ENCODE data around the gene TMEM178B.
"Not testable (repeated sequence)": the region's sequence is repeated elsewhere in the genome, so short reads cannot be mapped to it uniquely, and the experiment has no call there.

TMEM178B gene

DNA sequence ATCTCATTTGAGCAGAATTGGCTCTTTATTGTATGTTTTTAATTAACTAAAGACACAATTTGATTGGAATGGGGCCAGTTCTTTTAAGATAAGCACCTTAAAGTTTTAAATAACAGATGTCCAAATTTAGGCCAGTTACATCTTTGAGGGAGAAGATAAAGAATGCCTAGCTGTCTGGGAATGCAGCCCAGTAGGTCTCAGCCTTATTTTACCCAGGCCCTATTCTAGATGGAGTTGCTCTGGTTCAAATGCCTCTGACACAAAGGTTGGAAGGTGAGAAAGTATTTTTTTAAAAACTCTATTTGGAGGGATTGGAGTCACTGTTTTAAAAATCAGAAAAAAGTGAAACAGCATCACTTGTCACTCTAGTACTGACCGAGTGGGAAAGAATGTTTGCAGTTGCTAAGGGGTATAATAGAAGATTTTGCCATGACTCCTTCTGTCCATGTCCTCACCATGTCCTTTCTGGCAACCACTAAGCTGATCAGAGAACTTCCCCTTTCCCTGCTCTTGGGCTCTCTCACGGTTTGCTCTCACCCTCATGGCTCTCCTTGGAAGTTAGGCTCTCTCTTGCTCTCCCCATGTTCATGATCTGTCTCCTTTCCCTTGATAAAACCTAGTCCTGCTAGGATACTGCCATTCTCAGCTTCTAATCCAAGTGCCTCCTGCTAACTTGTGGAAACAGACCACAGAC is 239.1 kb downstream of the TMEM178B start:
- no peak for DNase-seq (ENCODE audit: low read depth)

DNA sequence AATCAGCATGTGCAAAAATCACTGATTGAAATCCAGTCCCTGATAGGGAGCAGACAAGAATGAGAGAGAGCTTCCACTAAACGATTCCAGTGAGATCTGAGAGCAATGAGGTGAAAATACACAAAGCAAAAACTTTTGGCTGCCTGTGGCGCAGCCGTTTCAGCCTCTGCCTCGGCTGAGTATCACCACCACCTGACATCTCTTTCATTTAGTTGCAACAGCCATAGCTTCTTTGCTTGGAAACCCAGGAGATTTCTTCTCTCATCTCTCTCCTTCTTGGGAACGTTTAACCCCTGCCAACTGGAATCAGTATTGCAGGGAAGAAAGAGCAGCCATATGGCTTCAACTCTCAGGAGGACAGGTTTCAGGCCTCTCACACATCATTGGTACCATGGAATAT is 240.0 kb downstream of the TMEM178B start:
- no peak for DNase-seq (ENCODE audit: low read depth)

DNA sequence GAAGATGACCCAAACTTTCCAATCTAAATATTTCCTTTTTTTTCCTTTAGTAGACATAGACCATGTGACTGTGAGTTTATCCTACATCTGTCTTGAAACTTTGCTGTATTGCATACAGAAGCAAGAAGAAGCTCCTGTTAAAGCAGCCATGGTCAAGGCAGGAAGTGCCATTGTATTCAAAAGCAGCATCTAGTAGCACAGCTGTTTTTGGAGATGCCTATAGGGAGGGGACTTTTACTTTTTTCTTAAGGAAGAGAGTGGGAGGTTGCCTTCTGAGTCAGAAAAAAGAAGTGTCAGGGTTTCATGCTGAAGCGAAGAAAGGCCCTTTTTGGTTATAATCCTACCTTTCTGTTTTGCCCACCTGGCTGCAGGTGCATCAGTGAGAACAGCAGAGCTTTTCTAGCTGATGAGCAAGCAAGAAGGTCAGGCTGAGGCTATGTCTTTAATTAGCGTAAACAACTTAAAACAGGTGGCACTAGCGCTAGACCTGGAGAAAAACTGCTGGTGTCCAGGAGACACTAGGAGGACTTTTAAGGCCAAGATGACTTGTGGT is 243.2 kb downstream of the TMEM178B start:
- DNase-seq (ENCODE audit: low read depth) = no peak

DNA sequence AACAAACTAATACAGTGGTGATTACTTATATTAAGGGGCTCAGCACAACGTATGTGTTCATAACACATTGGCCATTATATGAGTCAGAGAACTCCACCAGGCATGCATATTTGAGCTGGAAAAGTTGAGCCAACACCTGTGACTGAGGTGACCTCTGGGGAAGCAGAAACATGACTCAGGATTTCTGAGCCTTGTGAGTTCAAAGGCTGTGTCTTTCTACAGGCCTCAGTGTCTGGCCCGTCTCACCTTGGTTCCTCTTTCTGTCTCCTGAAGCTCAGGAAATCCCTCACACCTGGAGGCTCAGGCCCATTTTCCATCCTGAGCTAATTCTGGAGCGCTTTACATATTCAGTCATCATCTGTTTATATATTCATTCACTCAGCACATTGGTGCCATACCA is 246.4 kb downstream of the TMEM178B start:
- DNase-seq (ENCODE audit: low read depth) = no peak

DNA sequence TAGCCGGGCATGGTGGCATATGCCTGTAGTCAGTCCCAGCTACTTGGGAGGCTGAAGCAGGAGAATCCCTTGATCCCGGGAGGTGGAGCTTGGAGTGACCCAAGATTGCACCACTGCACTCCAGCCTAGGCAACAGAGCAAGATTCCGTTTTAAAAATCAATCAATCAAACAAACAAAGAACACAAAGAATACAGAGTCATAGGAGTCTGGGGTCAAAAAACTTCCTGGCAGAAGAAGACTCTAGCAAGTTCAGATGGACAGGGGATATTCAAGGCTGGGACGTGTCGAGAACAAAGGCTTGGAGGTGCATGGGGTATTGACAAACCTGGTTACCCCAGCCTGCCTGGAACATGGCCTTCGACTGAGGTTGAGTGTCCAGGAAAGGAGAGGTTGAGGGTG is 248.5 kb downstream of the TMEM178B start:
- no peak for DNase-seq (ENCODE audit: low read depth)

DNA sequence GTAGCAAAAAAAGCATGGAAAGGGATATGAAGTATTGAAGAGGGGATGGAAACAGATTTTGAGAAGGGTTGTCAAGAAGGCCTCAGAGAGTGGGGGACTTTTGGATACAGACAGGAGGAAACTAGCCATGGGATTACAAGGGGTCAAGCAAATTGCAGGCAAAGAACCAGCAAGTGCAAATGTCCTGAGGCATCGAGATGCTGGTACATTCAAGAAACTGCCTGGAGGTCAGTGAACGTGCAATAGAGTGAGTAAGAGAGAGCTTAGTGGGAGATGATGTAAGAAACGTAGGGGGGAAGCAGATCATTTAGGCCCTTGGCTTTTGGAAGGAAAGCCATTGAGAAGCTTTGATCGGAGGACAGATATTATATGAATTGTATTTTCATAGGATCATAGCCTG is 250.0 kb downstream of the TMEM178B start:
- DNase-seq (ENCODE audit: low read depth) = no peak

DNA sequence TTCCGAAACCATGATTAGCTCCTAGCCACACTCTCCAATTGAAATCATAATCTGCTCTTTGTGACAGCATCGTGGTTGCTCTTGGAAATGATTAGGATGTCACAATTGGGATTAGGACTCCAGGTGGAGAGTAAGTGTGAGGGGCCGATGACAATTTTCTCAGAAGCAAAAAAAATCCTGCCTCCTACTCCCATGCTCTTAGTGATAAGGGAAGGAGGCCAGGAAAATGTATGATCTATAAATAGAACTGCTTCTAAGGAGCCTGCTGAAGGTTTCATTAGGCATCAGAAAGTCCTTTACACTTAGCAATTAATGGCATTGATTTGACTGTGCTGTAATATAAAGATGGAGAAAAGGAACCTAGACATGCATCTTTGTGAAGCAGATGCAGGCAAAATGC is 251.0 kb downstream of the TMEM178B start:
- DNase-seq (ENCODE audit: low read depth) = no peak

DNA sequence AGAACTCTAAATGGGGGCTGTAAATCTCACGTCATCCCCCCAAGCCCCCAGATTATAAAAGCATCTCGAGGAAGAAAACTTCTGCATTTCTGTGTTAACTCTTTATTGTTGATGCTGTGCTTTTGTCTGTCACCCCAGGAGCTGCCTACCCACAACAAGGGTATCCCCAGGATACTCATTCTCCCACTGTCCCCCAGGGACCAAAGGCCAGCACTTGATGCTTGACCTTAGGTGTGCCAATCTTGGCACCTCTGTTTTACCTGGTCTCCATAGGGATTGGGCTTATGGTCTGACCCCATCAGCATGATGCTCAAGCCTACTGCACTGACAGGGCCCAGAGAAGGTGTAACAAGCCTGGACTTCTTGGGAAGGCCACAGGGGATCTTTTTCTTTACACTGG is 251.4 kb downstream of the TMEM178B start:
- DNase-seq (ENCODE audit: low read depth) = no peak

DNA sequence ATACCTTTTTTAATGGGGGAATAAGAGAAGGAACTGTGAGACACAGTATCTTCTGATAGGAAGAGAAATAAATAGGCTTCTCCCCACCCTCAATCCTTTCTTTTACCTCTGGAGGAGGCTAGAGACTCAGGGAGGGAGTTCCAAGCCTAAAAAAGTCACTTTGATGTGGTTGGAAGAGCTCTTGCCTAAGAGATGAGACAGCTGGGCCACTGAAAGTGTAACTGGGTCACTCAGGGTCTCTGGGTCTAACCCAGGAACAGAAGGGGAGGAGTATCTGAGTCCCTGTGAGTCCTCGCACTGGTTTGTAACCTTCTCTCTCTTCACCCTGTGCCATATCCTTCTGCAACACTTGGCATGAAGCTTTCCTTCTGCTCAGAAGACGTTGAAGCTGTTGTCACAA is 254.4 kb downstream of the TMEM178B start:
- no peak for DNase-seq (ENCODE audit: low read depth)

DNA sequence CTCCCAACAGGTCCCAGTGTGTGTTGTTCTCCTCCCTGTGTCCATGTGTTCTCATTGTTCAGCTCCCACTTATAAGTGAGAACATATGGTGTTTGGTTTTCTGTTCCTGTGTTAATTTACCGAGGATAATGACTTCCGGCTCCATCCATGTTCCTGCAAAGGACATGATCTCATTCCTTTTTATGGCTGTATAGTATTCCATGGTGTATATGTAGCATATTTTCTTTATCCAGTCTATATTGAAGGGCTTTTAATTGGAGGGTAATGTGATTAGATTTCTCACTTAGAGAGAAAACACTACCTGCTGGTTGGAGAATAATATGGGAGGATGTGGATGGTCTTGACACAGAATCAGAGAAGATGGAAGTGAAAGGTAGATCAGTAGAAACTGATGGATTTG is 256.4 kb downstream of the TMEM178B start:
- DNase-seq (ENCODE audit: low read depth) = not testable (repeated sequence)

DNA sequence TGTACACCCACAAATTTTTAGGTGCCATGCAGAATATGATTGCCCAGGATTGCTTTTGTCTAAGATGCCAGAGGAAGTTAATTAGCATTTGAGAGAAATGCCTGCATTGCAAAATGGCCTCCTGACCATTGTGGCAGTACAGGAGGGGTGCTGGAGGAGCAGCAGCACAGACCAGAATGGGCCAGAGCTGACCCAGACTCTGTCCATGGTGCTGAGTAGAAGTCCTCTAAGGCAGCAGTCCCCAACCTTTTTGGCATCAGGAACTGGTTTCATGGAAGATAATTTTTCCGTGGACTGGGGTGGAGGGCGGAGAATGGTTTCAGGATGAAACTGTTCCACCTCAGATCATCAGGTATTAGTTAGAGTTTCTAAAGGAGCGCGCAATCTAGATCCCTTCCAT is 259.6 kb downstream of the TMEM178B start:
- no peak for DNase-seq (ENCODE audit: low read depth)

DNA sequence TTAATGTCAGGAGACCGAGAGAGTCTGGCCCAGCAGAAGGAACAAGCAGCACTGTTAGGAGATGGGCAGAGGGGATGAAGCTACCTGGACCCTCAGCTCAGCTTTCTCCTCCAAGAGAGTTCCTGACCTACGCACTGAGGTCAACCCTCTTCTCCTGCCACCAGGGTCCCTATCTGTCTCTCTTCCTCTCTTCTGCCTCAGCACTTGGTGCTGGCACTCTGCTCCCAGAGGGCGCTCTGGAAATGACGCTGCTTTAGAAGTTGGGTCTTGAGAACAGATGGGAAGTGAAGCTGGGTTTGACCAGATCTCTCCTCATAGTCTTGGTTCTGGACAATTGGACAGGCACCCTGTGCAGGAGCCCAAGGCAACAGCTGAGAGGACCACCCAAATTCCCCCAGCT is 261.3 kb downstream of the TMEM178B start:
- no peak for DNase-seq (ENCODE audit: low read depth)

DNA sequence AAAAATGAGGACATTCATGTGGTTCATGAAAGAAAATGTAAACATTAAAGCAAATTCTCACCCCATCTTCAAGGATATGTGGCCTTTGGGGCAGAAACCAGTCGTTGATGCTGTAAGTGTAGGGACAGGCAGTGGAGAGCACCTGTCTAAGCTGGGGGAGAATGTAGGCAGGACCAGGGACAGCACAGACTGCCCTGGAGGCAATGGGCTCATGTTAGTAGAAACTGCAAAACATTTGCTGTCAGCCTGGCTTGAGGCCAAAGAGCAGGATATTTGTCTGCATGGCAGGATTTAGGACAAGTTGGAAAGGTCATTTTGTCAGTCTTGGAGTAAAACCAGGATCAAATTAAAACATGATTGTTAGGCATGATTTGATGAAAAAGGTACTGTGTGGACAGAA is 265.7 kb downstream of the TMEM178B start:
- DNase-seq (ENCODE audit: low read depth) = no peak

DNA sequence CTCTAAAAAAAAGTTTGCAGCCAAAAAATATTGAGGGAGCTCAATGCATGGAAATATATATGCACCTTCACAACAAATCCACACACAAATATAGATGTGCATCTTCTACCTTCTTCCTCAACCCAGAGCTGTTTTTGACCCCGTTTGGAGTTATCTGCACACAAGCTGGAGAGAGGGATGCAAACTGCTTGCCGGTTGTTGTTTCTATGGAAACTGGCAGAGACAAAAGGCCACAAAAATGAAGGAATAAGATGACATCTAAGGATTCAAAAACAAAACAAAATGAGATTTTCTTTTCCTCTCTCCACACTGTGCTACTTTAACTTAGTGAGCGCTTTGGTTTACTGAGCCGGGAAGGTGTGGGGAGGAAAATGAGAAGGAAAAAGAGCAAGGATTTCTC is 267.1 kb downstream of the TMEM178B start:
- DNase-seq (ENCODE audit: low read depth) = no peak

DNA sequence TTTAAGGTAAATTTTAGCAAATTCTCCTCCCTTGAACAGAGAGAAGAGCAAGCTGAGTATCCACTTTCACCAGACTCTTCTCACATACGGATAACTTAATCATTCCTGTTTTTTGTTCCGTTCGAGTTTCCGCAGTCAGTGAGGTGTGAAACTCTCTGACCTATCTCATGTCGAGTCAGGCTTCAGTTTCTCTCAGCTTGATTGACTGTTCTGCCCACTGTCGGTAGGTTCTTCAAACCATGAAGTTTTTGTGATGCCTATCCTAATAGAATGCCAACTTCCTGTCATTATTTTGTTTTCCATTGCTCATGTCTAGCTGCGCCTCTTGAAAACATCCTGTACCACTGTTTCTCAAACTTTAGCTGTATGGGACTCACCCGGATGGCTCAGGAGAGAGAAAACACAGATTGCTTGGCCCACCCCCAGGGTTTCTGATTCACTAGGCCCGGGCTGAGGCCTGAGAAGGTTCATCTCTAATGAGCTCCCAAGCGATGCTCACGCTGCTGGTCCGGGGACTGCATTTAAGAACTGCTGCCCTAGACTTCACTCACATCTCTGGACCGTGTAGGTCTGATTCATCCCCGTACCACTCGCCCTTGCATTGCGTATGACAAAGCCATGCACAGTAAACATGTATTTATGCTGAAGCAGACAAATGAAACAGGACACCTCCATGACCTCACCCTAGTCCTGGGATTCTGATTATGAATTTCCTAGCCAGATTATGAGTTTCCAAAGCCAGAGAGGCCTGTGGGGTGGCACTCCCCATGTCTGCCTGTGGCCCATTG is 269.0 kb downstream of the TMEM178B start:
- no peak for DNase-seq (ENCODE audit: low read depth)

DNA sequence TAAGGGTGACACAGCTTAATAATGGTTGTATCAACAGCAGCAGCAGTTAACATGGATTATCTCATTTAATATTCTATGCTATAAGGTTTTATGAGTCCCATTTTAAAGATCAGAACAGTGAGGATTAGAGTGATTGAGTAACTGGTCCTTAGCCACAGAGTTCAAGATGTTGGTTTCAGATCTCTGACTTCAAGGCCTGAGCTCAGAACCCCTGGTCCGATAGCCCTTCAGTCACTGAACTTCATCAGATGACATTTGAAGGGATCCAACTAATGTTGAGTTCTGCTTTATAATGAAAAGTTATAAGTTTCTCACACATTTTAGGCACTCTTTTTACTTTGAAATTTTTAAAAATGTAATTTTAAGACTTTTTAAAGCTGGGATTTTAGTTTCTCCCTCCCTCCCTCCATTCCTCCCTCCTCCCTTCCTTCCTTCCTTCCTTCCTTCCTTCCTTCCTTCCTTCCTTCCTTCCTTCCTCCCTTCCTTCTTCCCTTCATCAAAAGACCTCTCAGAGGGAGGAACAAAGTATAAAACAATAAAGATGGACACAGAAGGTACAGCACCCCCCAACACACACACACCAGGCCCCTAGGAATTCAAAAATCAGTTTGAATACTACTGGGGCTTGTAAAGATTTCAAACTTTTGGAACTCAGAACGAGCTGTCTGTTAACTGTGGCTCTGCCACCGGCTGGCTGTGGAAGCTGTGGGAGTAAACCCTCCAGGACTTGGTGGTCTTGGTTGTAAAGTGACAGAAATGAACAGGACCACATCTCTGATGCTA is 270.5 kb downstream of the TMEM178B start:
- no peak for DNase-seq (ENCODE audit: low read depth)

DNA sequence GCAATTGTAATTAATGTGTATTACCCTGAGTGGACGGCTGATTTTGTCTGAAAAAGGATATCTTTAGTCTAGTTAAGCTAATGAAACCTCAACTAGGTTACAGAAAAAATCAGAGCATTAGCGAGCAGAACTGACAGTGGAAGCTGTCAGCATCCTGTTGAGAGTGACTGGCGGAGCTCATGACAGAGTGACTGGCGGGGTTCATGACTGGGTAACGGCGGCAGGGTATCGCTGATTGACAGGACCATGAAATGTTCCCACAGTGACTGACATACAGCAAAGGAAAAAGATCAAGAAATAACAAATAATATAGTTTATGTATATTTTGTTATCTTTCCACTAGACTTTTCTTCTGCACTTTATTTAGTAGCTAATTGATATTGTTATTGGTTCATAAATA is 274.9 kb downstream of the TMEM178B start:
- DNase-seq (ENCODE audit: low read depth) = no peak

DNA sequence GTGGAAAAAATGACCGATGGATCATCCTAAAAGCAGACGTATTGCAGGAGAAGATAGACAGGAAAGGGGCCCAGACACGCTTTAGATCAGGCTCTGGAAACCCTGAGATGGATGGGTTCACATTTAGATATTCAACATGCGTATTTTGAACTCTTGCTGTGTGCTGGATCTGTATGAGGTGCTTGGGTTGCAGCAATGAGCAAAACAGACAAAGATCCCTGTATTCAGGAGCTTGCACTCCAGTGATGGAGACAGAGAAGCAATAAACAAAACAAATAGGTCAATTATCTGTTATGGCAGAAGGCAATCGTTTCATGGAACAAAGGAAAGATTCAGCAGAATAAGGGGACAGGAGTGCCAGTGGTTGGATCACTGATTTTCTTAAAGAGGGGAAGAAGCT is 275.5 kb downstream of the TMEM178B start:
- no peak for DNase-seq (ENCODE audit: low read depth)

DNA sequence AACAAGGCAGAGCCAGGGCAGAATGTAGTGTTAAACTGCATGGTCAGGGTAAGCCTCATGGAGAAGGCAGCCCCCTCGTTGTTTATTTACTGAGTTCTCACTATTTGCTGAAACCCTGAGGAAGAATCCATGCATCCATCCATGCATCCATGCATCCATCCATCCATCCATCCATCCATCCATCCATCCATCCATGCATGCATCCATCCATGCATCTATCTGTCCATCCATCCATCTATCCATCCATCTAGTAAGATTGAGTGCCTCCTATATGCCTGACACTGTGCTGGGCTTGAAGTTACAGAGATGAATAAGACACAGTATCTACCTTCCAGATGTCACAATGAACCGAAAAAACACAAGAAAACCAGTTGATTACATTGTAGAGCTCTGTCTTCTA is 275.9 kb downstream of the TMEM178B start:
- no peak for DNase-seq (ENCODE audit: low read depth)

DNA sequence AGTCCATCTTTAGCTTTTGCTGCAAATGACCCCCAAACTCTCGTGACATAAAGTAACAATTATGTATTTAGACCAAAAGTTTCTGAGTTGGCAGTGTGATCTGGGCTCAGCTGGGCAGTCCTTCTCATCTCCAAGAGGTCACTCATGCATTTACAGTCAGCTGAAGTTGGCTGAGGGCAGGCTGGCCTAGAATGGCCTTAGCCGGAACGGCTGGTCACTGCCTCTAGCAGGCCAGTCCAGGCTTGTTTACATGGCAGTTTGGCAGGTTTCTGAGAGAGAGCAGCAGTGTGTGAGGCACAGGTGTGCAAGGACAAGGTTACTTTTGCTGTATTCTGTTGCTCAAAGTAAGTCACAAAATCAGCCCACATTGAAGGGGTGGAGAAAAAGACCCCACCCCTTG is 277.3 kb downstream of the TMEM178B start:
- DNase-seq (ENCODE audit: low read depth) = no peak

DNA sequence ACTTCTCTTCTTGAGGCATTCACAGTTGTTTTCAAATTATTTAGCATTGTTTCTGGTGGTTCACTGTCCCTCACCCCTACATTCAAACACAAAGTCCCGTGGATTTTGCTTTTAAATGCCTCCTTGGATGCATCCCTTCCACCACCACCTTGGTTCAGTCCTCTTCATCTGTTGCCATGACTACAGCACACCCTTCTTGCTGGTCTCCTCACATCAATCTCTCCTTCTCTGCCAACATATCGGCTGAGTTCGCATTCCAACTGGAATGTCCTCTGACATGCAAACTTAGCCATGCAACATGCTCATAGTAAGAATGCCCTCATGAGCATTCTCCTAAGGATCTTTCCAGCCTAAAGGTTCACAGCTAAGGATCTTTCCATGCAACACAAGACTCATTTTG is 279.1 kb downstream of the TMEM178B start:
- DNase-seq (ENCODE audit: low read depth) = no peak

DNA sequence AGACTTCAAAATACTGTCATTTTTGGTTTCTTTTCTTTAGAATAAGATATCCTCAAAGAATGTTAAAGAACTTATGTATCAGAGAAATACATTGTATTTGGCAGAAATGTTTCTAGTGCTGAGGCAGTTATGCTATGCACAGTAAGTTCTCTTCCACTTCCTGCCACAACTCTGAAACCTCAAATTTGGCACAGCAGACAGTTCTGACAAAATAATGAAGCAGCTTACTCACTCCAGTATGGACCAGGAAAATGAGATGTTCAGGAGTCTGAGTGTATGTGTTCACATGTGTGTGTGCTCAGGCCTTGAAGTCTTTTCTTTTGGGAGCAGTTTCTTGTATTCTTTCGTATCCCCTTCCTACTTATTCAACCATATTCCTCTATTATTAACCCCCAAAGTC is 280.4 kb downstream of the TMEM178B start:
- no peak for DNase-seq (ENCODE audit: low read depth)

DNA sequence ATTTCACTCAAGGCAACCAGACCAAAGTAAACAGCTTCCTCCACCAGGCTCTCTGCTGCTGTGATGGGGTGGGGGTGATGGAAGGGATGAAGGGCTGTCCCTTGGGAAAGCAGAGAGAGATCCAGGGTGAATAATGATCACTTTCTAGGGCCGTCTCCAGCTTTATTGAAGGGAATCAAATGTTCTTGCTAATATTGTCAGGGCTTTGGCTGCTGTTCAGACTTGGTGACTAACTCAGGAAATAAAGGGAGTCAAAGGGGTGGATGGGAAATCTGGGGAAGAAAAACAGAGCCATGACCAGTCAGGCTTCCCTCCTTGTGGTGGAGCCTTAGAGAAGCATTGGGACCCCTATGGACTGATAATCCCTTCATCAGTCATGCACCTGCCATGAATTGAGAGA is 281.2 kb downstream of the TMEM178B start:
- DNase-seq (ENCODE audit: low read depth) = no peak

Data from activated T-helper 9 cell treated with anti-CD3 and anti-CD28 coated beads, Interleukin-2, amount 50 U/mL, for 16 hours (primary cell).